SK-N-SH treated with all-trans-retinoic acid at 6 μM for 48 hours (cell line): ENCODE results near the gene OR5K1.

Experiments
- ARNTL ChIP-seq: fragments of 450-650 bp; formaldehyde crosslinking; IDR thresholded peaks from 2 replicates; pipeline ENCODE4 v1.5.0; 2020; ENCODE audit warnings: low read depth, mild to moderate bottlenecking, moderate library complexity, borderline replicate concordance
- ESRRG ChIP-seq: fragments of 250-450 bp; sonication (Bioruptor Pico); IDR thresholded peaks from 2 replicates; pipeline ENCODE4 v1.6.1; 2021; ENCODE audit warnings: mild to moderate bottlenecking
- GLIS3 ChIP-seq: fragments of 250-450 bp; sonication (Bioruptor Pico); IDR thresholded peaks from 2 replicates; pipeline ENCODE4 v1.5.0; 2020; ENCODE audit warnings: mild to moderate bottlenecking, moderate library complexity
- ISL1 ChIP-seq: fragments of 250-450 bp; sonication (Bioruptor Pico); IDR thresholded peaks from 2 replicates; pipeline ENCODE4 v2.1.2; 2022; ENCODE audit warnings: mild to moderate bottlenecking, moderate library complexity
- RARB ChIP-seq: fragments of 250-450 bp; sonication (Bioruptor Pico); IDR thresholded peaks from 2 replicates; pipeline ENCODE4 v1.8.0; 2021; ENCODE audit warnings: mild to moderate bottlenecking, moderate library complexity
- SNAI2 ChIP-seq: fragments of 250-450 bp; sonication (Bioruptor Pico); IDR thresholded peaks from 2 replicates; pipeline ENCODE4 v1.5.0; 2020; ENCODE audit warnings: mild to moderate bottlenecking, moderate library complexity
- TOX ChIP-seq: fragments of 250-450 bp; sonication (Bioruptor Pico); IDR thresholded peaks from 2 replicates; pipeline ENCODE4 v1.8.0; 2021; ENCODE audit warnings: mild to moderate bottlenecking, moderate library complexity, borderline replicate concordance
- ZFP3 ChIP-seq: fragments of 250-450 bp; sonication (Bioruptor Pico); IDR thresholded peaks from 2 replicates; pipeline ENCODE4 v1.5.0; 2020; ENCODE audit warnings: mild to moderate bottlenecking, moderate library complexity
- ZFP30 ChIP-seq: fragments of 450-650 bp; formaldehyde crosslinking; IDR thresholded peaks from 2 replicates; pipeline ENCODE4 v1.5.0; 2022; ENCODE audit warnings: mild to moderate bottlenecking, moderate library complexity
- ZNF8 ChIP-seq: fragments of 450-650 bp; formaldehyde crosslinking; IDR thresholded peaks from 2 replicates; pipeline ENCODE4 v1.5.0; 2020; ENCODE audit warnings: mild to moderate bottlenecking, moderate library complexity
- TF ChIP-seq, protein P1 (sequence below): fragments of 250-450 bp; sonication (Bioruptor Pico); IDR thresholded peaks from 2 replicates; pipeline ENCODE4 v1.5.0; 2020; ENCODE audit warnings: mild to moderate bottlenecking, moderate library complexity
- TF ChIP-seq, protein P2 (sequence below): fragments of 250-450 bp; sonication (Bioruptor Pico); IDR thresholded peaks from 2 replicates; pipeline ENCODE4 v1.5.1; 2021; ENCODE audit warnings: mild to moderate bottlenecking, moderate library complexity

- TF ChIP-seq SNAI2 (no peak), ZFP30 (CRISPR knock-in tag) (no peak), RARB (CRISPR knock-in tag) (no peak), ESRRG (CRISPR knock-in tag) (no peak), GLIS3 (CRISPR knock-in tag) (no peak), ZFP3 (no peak), ARNTL (CRISPR knock-in tag) (no peak), ISL1 (CRISPR knock-in tag) (no peak), ZNF8 (CRISPR knock-in tag) (no peak), TOX (CRISPR knock-in tag) (no peak)
- TF ChIP-seq, protein P1, sequence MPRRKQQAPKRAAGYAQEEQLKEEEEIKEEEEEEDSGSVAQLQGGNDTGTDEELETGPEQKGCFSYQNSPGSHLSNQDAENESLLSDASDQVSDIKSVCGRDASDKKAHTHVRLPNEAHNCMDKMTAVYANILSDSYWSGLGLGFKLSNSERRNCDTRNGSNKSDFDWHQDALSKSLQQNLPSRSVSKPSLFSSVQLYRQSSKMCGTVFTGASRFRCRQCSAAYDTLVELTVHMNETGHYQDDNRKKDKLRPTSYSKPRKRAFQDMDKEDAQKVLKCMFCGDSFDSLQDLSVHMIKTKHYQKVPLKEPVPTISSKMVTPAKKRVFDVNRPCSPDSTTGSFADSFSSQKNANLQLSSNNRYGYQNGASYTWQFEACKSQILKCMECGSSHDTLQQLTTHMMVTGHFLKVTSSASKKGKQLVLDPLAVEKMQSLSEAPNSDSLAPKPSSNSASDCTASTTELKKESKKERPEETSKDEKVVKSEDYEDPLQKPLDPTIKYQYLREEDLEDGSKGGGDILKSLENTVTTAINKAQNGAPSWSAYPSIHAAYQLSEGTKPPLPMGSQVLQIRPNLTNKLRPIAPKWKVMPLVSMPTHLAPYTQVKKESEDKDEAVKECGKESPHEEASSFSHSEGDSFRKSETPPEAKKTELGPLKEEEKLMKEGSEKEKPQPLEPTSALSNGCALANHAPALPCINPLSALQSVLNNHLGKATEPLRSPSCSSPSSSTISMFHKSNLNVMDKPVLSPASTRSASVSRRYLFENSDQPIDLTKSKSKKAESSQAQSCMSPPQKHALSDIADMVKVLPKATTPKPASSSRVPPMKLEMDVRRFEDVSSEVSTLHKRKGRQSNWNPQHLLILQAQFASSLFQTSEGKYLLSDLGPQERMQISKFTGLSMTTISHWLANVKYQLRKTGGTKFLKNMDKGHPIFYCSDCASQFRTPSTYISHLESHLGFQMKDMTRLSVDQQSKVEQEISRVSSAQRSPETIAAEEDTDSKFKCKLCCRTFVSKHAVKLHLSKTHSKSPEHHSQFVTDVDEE (CRISPR knock-in tag): no peak
- TF ChIP-seq, protein P2, sequence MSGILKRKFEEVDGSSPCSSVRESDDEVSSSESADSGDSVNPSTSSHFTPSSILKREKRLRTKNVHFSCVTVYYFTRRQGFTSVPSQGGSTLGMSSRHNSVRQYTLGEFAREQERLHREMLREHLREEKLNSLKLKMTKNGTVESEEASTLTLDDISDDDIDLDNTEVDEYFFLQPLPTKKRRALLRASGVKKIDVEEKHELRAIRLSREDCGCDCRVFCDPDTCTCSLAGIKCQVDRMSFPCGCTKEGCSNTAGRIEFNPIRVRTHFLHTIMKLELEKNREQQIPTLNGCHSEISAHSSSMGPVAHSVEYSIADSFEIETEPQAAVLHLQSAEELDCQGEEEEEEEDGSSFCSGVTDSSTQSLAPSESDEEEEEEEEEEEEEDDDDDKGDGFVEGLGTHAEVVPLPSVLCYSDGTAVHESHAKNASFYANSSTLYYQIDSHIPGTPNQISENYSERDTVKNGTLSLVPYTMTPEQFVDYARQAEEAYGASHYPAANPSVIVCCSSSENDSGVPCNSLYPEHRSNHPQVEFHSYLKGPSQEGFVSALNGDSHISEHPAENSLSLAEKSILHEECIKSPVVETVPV (CRISPR knock-in tag): no peak
These were observed 55.8 kb downstream of the OR5K1 start for GRCh38 chr3:98518816-98519215.
